K562 (cell line): ENCODE data around the gene LRP1. TPM values are rescaled to one million over a fixed set of nuclear protein-coding genes. Genes with fewer than 3 reads are reported as not detected.

Experiments
- ATAC-seq: fragments of 200-7000 bp; cut with Tn5 transposase; 3 replicates; pipeline ENCODE4 v1.9.1; 2020; ENCODE audit warnings: moderate library complexity
- BruUV-seq: library from RNA; stranded (reverse); fragments of 400-500 nt; replicated peaks from 2 replicates; lab custom pipeline; 2021; lab: Mats Ljungman, UMichigan
- CTCF ChIA-PET: fragments of 300-600 bp; formaldehyde crosslinking; extraction: SDS; loops from one replicate; lab custom pipeline; 2021; ENCODE audit warnings: low intra/inter-chr PET ratio; lab: Yijun Ruan, JAX
- POLR2A ChIA-PET: fragments of 300-600, 350-650 bp; sonication (Branson Sonifier 250); formaldehyde crosslinking; extraction: SDS; loops from one replicate; lab custom pipeline; 2021; ENCODE audit warnings: antibody characterized with exemption, inconsistent platforms; lab: Yijun Ruan, JAX
- DNase-seq, 4 experiments: peaks; one replicate each; pipeline versions ENCODE4 v3.0.0 to v3.0.0-alpha.2; 2011 to 2018; ENCODE audit warnings: low spot score in 3 of 4, mixed read lengths in 3 of 4; ENCODE audit errors: extremely low read depth in 1 of 4
- FAIRE-seq: peaks from 2 replicates; lab custom pipeline; 2011; peaks lifted over from hg19 to GRCh38; lab: Jason Lieb, UNC
- H2AFZ ChIP-seq: 2 replicates; pipeline ENCODE4 v1.6.0; 2011; ENCODE audit warnings: low read depth, low read length, control low read depth, inconsistent platforms
- H3K27ac ChIP-seq: fragments of 200-600 bp; 3 replicates; pipeline ENCODE4 v1.8.0; 2011; ENCODE audit warnings: low read depth, mild to moderate bottlenecking, control low read depth, inconsistent platforms, low read length, moderate library complexity, mixed read lengths; ENCODE audit errors: extremely low read depth
- H3K27me3 ChIP-seq, 2 experiments: fragments of 300-600 bp in 1 of 2; 2 replicates in 1 of 2; 3 replicates in 1 of 2; pipeline versions ENCODE4 v1.6.0 to v1.8.0; 2011; ENCODE audit warnings: inconsistent platforms in 2 of 2, low read length in 2 of 2, mild to moderate bottlenecking in 1 of 2, mixed read lengths in 1 of 2, moderate library complexity in 1 of 2; ENCODE audit not compliant: control insufficient read depth in 2 of 2, insufficient read depth in 2 of 2
- H3K36me3 ChIP-seq: fragments of 300-600 bp; 3 replicates; pipeline ENCODE4 v1.8.0; 2011; ENCODE audit warnings: mild to moderate bottlenecking, low read length, inconsistent platforms; ENCODE audit not compliant: control insufficient read depth, insufficient read depth
- H3K4me1 ChIP-seq, 2 experiments: fragments of 200-600 bp in 1 of 2; replicated peaks in 1 of 2; 2 replicates in 1 of 2; 3 replicates in 1 of 2; pipeline versions ENCODE4 v1.5.1 to v1.8.0; 2011; ENCODE audit warnings: inconsistent platforms in 2 of 2, low read length in 2 of 2, mild to moderate bottlenecking in 1 of 2, mixed read lengths in 1 of 2, moderate library complexity in 1 of 2; ENCODE audit not compliant: control insufficient read depth in 2 of 2, insufficient read depth in 2 of 2
- H3K4me2 ChIP-seq: 2 replicates; pipeline ENCODE4 v1.6.1; 2011; ENCODE audit warnings: low read length, control low read depth, inconsistent platforms, mixed read lengths; ENCODE audit not compliant: insufficient read depth
- H3K4me3 ChIP-seq: fragments of 200-600 bp; sonication (generic), shearing (Covaris generic); 2 replicates; pipeline ENCODE4 v1.5.1; 2016; ENCODE audit warnings: control low read depth, inconsistent platforms
- H3K79me2 ChIP-seq: fragments of 200-600 bp; 3 replicates; pipeline ENCODE4 v1.8.0; 2011; ENCODE audit warnings: low read length, inconsistent platforms; ENCODE audit not compliant: control insufficient read depth, insufficient read depth
- H3K9ac ChIP-seq, 2 experiments: 2 replicates each; pipeline versions ENCODE4 v1.6.0 to v1.6.1; 2011; ENCODE audit warnings: low read depth in 2 of 2, low read length in 2 of 2, control low read depth in 1 of 2, inconsistent platforms in 1 of 2, mild to moderate bottlenecking in 1 of 2, mixed read lengths in 1 of 2; ENCODE audit not compliant: insufficient read depth in 1 of 2
- H3K9me1 ChIP-seq: one replicate; pipeline ENCODE4 v1.6.0; 2011; ENCODE audit warnings: inconsistent platforms, mild to moderate bottlenecking, low read length, moderate library complexity; ENCODE audit not compliant: control insufficient read depth, insufficient read depth
- H3K9me3 ChIP-seq: replicated peaks from 2 replicates; pipeline ENCODE4 v1.5.1; 2011; ENCODE audit warnings: low read depth, low read length, inconsistent platforms; ENCODE audit not compliant: control insufficient read depth, insufficient read depth
- H4K20me1 ChIP-seq: replicated peaks from 2 replicates; pipeline ENCODE4 v1.6.1; 2011; ENCODE audit warnings: low read length, inconsistent platforms, mixed read lengths; ENCODE audit not compliant: control insufficient read depth, insufficient read depth
- BCOR ChIP-seq: fragments of 450-650 bp; IDR thresholded peaks from 2 replicates; pipeline ENCODE4 v1.6.1; 2016
- E2F5 ChIP-seq: sonication (generic); formaldehyde crosslinking; IDR thresholded peaks from 2 replicates; pipeline ENCODE4 v1.8.0; 2022; ENCODE audit warnings: mild to moderate bottlenecking, missing genetic modification reagents
- HDAC1 ChIP-seq, 2 experiments: fragments of 450-650 bp; IDR thresholded peaks; 2 replicates each; pipeline ENCODE4 v1.6.1; 2016 to 2017; ENCODE audit warnings: inconsistent platforms in 1 of 2, mild to moderate bottlenecking in 1 of 2, moderate library complexity in 1 of 2
- HDGF ChIP-seq: fragments of 450-650 bp; IDR thresholded peaks from 2 replicates; pipeline ENCODE4 v1.6.1; 2016
- HMGXB4 ChIP-seq: sonication (generic); formaldehyde crosslinking; IDR thresholded peaks from 2 replicates; pipeline ENCODE4 v1.8.1; 2023; ENCODE audit warnings: mild to moderate bottlenecking, missing genetic modification reagents
- KHSRP ChIP-seq: fragments of 450-650 bp; IDR thresholded peaks from 2 replicates; pipeline ENCODE4 v1.6.1; 2017
- KLF13 ChIP-seq: fragments of 450-650 bp; IDR thresholded peaks from 2 replicates; pipeline ENCODE4 v1.6.1; 2016; ENCODE audit warnings: missing genetic modification characterization, low read depth, mild to moderate bottlenecking, missing compliant biosample characterization, moderate library complexity, borderline replicate concordance
- MCM3 ChIP-seq: fragments of 450-650 bp; IDR thresholded peaks from 2 replicates; pipeline ENCODE4 v1.6.1; 2016
- MXI1 ChIP-seq: IDR thresholded peaks from 2 replicates; pipeline ENCODE4 v1.6.1; 2011; ENCODE audit warnings: low read depth, mild to moderate bottlenecking, improper control_type of control experiment, low read length
- NR2C2 ChIP-seq, 2 experiments: fragments of 200-800 bp in 1 of 2; sonication (Bioruptor generic) in 1 of 2; sonication (generic) in 1 of 2; formaldehyde crosslinking in 1 of 2; IDR thresholded peaks; 2 replicates each; pipeline versions ENCODE4 v1.6.1 to v1.8.0; 2016 to 2022; ENCODE audit warnings: mild to moderate bottlenecking in 1 of 2, missing compliant biosample characterization in 1 of 2, missing genetic modification characterization in 1 of 2, missing genetic modification reagents in 1 of 2
- PREB ChIP-seq: sonication (generic); formaldehyde crosslinking; IDR thresholded peaks from 2 replicates; pipeline ENCODE4 v1.8.1; 2023; ENCODE audit warnings: mild to moderate bottlenecking, missing genetic modification reagents
- SRF ChIP-seq, 2 experiments: fragments of 250-450, 450-650 bp in 1 of 2; sonication (Bioruptor Pico) in 1 of 2; sonication (generic) in 1 of 2; formaldehyde crosslinking; IDR thresholded peaks; 2 replicates each; pipeline versions ENCODE4 v1.5.0 to v1.5.1; 2020 to 2022; ENCODE audit warnings: mild to moderate bottlenecking in 1 of 2, missing genetic modification reagents in 1 of 2
- ZKSCAN1 ChIP-seq: fragments of 150-350 bp; IDR thresholded peaks from 2 replicates; pipeline ENCODE4 v1.6.1; 2016; ENCODE audit warnings: low read depth, low read length
- ZNF133 ChIP-seq: fragments of 250-450 bp; sonication (Bioruptor Pico); IDR thresholded peaks from 2 replicates; pipeline ENCODE4 v1.4.0; 2020; ENCODE audit warnings: mild to moderate bottlenecking
- ZNF77 ChIP-seq: fragments of 250-450 bp; sonication (Bioruptor Pico); IDR thresholded peaks from 2 replicates; pipeline ENCODE4 v1.5.0; 2020
- WGBS: fragments of 100-300 bp; shearing (Covaris generic); methylation state at CpG from one replicate; pipeline ENCODE4 v1.1.6; 2016; ENCODE audit warnings: low coverage, mixed read lengths; ENCODE audit not compliant: insufficient coverage; ENCODE audit errors: missing lambda C conversion rate; 5-methylcytosine and 5-hydroxymethylcytosine counted together
- in situ Hi-C: fragments of 300-500 bp; cut with MboI; formaldehyde crosslinking; loops from 4 replicates; pipeline ENCODE4 v1.15.0; 2018; ENCODE audit warnings: inconsistent platforms, mixed read lengths
- intact Hi-C: fragments of 100-400 bp; cut with micrococcal nuclease; formaldehyde crosslinking; loops from 2 replicates; pipeline ENCODE4 v1.14.2; 2022
- polyA plus RNA-seq, 8 experiments: library from polyadenylated mRNA; depleted of rRNA in 4 of 8; stranded (reverse) in 5 of 8; unstranded in 3 of 8; fragments of >200 nt; fragmentation: Nextera tagmentation in 2 of 8; fragmentation: Illumina TruSeq in 1 of 8; extraction: Ambion mirVana in 2 of 8; extraction: Trizol in 1 of 8; gene quantifications; 2 replicates each; pipeline versions ENCODE4 v1.2.1 to v1.2.3, GENCODE V29; 2011 to 2014; ENCODE audit warnings: inconsistent platforms in 1 of 8, missing spikeins in 1 of 8
- total RNA-seq, 7 experiments: library from RNA; depleted of rRNA in 6 of 7; stranded (reverse); fragments of >200 nt in 6 of 7; fragmentation: Illumina TruSeq in 2 of 7; extraction: Trizol in 2 of 7; gene quantifications; 2 replicates each; pipeline versions ENCODE4 v1.2.1 to v1.2.3, GENCODE V29; 2011 to 2021; ENCODE audit warnings: low replicate concordance in 1 of 7

The LRP1 gene
- total and polyA plus RNA-seq, 9 of the 15 experiments (the other 6 are each of a cell fraction or from before 2014, with no cell fraction given) = 0.04 to 0.64 (median 0.19) TPM; not detected in 2

- TF ChIP-seq HDAC1 (IDR thresholded peaks at IDR 0.05) (peak in 1 of 2 experiments; percentile 81; a peak in 2 of 4 replicates), BCOR (peak; percentile 46; the same call in 1 of the 2 replicates), HDGF (peak; percentile 83; the same call in 1 of the 2 replicates), PREB (no peak), NR2C2 (CRISPR knock-in tag; IDR thresholded peaks at IDR 0.05) (no peak), NR2C2 (tag; IDR thresholded peaks at IDR 0.05) (no peak)
These were observed 17.1 kb upstream of the LRP1 start, which contains the start of gene STAT6 (continued) for GRCh38 chr12:57111031-57111734.

GRCh38 chr12:57112492-57113294 lies 15.6 kb upstream of the LRP1 start:
- H3K9ac ChIP-seq = peak overlapping the region; percentile 81 to 92; a peak in 3 of 4 replicates
- no peaks in the 10 kb centered on the region for H3K9me3 ChIP-seq
- peaks cover 12% of the 10 kb centered on the region; the same call in 2 of the 3 replicates for H3K79me2 ChIP-seq
- H4K20me1 ChIP-seq = no peaks in the 10 kb centered on the region; the same call in 1 of the 2 replicates
- ChIA-PET CTCF (interaction anchor here (1.0 to 3.4 kb wide), 6 partner anchors 25 to 125 kb away, joined by 3 to 73 read pairs (median 4); partner anchors contain the start of gene NEMP1), POLR2A (interaction anchor here (0.6 to 2.5 kb wide), 17 partner anchors 9 to 467 kb away, joined by 3 to 32 read pairs (median 4); partner anchors contain the start of gene NEMP1)
- H3K27ac ChIP-seq = peak overlapping the region; percentile 91
- H3K27me3 ChIP-seq = no peaks in the 10 kb centered on the region
- intact Hi-C loops = loop anchor here (1.0 to 5.0 kb wide), 4 partner anchors 43 to 270 kb away; no protein-coding TSS in a partner anchor
- peak overlapping the region; percentile 97 for H3K4me2 ChIP-seq
- H2AFZ ChIP-seq = peak overlapping the region; percentile 93
- FAIRE-seq (no peak), DNase-seq (no peak), ATAC-seq (no peak; the same call in 2 of the 3 replicates)
- in situ Hi-C loops = loop anchor here (5.0 kb wide), 2 partner anchors 45 to 105 kb away; partner anchors contain the start of gene ZBTB39
- no TSS peak for BruUV-seq
- WGBS = 43% methylated on average over 9 of the region's 9 CpGs
- H3K4me3 ChIP-seq = peak overlapping the region; percentile 48
- H3K4me1 ChIP-seq = peaks cover 33% of the 10 kb centered on the region in 2 experiments; a peak in 4 of 5 replicates
- no peaks in the 10 kb centered on the region for H3K36me3 ChIP-seq
- H3K9me1 ChIP-seq = no peaks in the 10 kb centered on the region
- TF ChIP-seq KLF13 (tag) = peak; percentile 47; the same call in 1 of the 2 replicates
- no peak for TF ChIP-seq KHSRP
- 0 out of 2 replicates have a peak, but pooled peaks have one; percentile 42 for TF ChIP-seq MXI1
- TF ChIP-seq SRF (CRISPR knock-in tag; IDR thresholded peaks at IDR 0.05) = 0 out of 4 replicates have a peak, but pooled peaks of 1 of the 2 experiments have one; percentile 1
- TF ChIP-seq ZNF77 (CRISPR knock-in tag) = no peak
- TF ChIP-seq MCM3 = no peak
- 0 out of 2 replicates have a peak, but pooled peaks have one; percentile 5 for TF ChIP-seq HMGXB4 (CRISPR knock-in tag)
- TF ChIP-seq ZNF133 (CRISPR knock-in tag) = 0 out of 2 replicates have a peak, but pooled peaks have one; percentile 12
- no peak for TF ChIP-seq ZKSCAN1
- TF ChIP-seq E2F5 = no peak
